ENCODE data around the gene ATF5.

ATF5 gene

DNA sequence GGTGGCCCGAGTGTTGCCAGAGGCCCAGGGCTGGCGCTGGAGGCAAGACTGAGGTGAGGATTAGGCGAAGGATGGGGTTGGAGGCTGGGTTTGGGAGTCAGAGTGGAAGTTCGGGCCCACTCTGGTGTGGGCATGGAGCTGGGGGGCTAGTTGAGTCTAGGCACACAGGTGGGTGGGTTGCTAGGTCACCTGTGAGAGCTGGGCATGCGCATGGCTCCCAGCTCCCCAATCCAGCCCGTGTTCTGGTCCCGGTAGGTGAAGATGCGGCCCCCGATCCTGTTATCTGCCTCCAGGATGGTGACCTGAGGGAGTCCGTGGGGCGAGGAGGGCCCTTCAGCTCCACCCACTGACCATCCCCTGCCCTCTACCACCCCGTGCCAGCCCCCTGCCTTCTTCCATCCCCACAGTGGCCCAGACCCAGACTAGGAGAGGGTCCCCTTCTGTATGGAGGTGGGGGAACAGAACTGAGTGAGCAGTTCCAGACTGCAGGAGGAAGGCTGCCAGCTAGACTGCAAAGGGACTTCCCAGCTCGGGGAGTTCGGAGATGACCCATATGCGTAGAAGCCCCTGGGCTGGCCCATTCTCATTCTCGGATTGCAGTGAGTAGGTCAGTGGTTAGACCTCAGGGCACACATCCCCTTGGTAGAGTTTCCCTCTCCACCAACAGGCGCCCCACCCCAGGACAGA is 34.0 kb upstream of the ATF5 start:
- DNase-seq (ENCODE audit: low spot score), result peak; percentile 25

DNA sequence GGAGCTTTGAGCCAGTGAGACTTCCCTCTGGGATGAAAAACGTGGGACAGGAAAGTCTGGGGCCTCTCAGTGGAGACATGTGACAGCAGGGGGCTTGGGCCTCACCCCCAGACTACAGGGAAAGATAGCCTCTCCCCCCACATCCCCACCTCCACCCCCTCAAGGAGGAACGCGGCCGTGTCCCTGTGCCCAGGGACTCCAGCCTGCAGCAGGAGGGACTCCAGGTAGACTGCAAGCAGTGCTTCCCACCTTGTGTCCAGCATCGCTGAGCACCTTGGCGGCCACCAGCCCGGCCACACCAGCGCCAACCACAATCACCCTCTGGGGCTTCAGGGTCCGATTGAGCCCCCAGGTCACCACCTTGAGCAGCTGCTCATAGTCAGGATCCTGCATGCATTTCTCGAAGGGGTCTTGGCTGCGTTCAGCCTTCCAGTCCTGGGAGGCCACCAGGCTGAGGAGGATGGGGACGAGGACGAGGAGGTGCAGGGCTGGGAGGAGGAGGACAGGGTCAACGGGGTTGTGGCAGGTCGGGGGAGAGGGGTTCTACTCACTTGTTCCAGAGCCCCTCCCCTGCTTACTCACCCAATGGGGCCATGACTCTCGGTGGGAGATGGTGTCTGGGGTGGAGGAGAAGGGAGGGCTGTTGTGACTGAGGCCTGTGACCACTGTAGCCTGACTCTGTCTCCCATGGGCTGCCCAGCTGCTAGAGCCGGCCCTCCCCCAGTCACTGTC is 33.3 kb upstream of the ATF5 start:
- DNase-seq (ENCODE audit: low spot score), result no peak

- peak; percentile 82 for DNase-seq (ENCODE audit: low spot score)
Observed at GRCh38 chr19:49896863-49897621, 32.0 kb upstream of the ATF5 start, which contains the start of gene IL4I1. Gene IL4I1 (minus strand): TSS chr19:49896887. CDS start chr19:49896160, 727 bp downstream.

DNA sequence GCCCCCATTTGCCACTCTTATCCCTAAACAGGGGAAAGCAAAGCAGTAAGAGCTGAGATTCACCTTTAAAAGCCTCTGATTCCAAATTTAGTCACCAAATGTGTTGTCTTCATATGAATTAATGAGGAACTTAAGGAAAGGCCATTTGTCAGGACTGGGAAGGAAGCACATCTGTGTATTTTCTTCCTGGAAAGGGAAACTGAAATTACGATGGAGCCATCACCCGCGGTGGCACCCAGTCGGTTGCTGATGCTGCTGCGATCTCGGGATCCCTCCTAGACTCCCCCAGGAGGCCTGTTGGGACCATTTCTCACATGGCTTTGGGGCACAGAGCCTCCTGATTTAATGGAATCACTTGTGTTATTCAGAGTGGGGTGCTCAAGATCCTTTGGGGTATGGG is 24.9 kb upstream of the ATF5 start:
- DNase-seq (ENCODE audit: low spot score), result no peak

- no peak for DNase-seq (ENCODE audit: low spot score)
Observed at GRCh38 chr19:49906879-49907564, 22.0 kb upstream of the ATF5 start.

DNA sequence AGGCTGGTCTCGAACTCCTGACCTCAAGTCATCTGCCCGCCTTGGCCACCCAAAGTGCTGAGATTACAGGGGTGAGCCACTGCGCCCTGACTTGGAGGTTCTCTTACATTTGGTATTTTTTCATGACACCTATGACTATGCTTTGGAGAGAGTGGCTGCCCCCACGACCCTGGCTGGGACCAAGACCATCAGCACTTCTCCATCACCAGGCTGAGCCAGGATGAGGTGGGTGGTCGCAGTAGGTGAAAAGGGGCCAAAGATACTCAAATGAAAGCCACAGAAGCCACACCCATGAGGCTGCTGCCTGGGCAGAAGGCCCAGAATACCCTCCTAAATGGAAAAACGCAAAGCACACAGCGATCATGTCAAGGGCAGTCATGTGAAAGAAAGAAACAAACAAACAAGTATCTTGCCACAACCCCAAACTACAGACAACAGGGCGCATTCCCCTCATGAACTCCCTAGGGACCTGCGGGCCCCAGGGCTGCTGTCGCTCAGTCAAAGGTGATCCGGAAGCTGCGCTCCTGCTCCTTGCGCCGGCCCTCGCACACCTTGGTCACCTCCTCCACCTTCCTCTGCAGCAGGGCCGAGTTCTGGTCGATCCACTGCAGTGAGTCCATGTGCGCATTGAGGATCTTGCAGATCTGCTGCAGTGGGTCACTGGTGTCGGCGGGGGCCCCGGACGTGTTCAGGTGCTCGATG is 21.1 kb upstream of the ATF5 start:
- DNase-seq (ENCODE audit: low spot score), result no peak

- no peak for DNase-seq (ENCODE audit: low spot score)
Observed at GRCh38 chr19:49908480-49909420, 20.3 kb upstream of the ATF5 start.

- no peak for DNase-seq (ENCODE audit: low spot score)
Observed at GRCh38 chr19:49910179-49910578, 18.8 kb upstream of the ATF5 start.

GRCh38 chr19:49911381-49912145 is 17.4 kb upstream of the ATF5 start:
- DNase-seq (ENCODE audit: low spot score), result peak; percentile 30

- DNase-seq (ENCODE audit: low spot score), result no peak
Observed at GRCh38 chr19:49912965-49913685, 15.9 kb upstream of the ATF5 start.

DNA sequence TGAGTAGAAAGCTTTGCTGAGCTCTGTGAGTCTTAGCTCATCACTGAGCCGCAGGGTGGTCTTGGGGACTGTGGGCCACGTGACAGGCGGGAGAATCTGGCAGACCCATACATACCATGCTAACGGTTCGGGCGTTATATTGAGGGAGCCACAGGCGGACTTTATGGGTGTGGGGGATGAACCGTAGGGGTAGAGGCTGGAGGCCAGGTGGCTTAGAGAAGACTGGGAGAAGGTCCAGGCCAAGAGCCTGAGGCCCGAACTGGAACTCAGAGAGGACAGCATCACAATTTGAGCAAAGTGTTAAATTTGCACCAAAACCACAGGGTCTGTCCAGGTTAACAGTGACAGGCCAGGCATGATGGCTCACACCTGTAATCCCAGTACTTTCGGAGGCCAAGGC is 15.3 kb upstream of the ATF5 start:
- no peak for DNase-seq (ENCODE audit: low spot score)

DNA sequence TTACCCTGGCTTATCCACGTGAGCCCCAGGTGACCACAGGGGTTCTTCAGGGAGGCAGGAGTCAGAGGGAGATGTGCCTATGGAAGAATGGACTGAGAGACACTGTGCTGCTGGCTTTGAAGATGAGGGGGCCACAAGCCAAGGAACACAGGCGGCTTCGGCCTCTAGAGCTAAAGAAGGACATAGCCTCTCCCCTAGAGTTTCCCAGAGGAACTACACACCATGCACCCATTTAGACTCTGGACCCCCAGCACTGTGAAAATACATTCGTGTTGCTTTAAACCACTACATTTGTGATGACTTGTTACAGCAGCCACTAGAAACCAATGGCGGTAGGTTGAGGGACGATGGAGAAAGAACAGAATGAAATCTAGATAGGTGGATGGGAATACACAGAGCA is 13.7 kb upstream of the ATF5 start:
- DNase-seq (ENCODE audit: low spot score), result no peak

DNA sequence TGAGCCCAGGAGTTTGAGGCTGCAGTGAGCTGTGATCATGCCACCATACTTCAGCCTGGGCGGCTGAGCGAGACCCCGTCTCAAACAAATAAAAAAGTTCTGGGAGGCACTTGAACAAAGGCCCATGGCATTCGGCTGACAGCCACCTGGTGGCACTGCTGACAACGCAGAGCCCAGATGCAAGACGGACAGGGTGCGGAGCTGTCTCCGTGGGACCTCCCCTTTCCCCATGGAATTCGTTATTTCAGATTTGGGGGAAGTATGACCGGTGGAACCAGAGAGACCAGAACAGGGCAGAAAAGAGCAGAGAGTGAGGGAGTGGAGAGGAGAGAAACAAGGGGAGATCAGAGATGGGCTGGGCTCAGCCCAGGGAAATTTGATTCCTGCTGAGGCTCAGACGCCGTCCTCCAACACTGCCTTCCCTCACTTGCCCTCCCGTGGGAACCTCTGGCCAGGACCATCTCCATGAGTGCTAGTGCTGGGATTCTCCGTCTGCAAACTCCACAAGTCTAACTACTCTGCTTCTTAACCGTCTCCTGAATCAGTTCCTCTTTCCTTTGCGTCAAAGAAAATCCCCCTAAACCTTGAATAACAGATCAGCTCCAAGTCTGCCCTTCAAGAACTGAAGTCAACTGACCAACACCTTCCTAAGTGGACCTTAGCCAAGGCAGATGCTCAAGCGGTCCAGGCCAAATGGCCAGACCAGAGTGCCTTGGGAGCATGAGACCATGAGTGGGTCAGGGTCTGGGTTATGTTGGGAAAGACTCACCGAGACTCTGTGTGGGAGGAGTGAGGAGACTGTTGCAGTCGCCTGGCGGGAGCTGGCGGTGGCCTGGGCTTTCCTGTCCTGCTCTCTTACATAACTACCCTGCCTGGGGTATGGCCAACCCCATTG is 11.9 kb upstream of the ATF5 start:
- no peak for DNase-seq (ENCODE audit: low spot score)

DNA sequence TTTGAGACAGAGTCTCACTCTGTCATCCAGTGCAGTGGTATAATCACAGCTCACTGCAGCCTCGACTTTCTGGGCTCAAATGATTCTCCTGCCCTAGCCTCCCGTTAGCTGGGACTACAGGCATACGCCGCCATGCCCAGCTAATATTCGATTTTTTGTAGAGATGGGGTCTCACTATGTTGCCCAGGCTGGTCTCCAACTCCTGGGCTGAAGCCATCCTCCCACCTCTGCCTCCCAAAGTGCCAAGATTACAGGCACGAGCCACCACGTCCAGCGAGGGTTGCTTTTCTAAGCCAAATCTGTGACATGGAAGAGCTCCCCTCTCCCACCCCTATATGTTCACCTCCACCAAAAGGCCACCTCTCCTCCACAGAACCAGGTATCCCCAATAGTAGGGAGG is 10.9 kb upstream of the ATF5 start:
- no peak for DNase-seq (ENCODE audit: low spot score)

GRCh38 chr19:49920624-49921363 is 8.2 kb upstream of the ATF5 start:
- DNase-seq (ENCODE audit: low spot score), result no peak

DNA sequence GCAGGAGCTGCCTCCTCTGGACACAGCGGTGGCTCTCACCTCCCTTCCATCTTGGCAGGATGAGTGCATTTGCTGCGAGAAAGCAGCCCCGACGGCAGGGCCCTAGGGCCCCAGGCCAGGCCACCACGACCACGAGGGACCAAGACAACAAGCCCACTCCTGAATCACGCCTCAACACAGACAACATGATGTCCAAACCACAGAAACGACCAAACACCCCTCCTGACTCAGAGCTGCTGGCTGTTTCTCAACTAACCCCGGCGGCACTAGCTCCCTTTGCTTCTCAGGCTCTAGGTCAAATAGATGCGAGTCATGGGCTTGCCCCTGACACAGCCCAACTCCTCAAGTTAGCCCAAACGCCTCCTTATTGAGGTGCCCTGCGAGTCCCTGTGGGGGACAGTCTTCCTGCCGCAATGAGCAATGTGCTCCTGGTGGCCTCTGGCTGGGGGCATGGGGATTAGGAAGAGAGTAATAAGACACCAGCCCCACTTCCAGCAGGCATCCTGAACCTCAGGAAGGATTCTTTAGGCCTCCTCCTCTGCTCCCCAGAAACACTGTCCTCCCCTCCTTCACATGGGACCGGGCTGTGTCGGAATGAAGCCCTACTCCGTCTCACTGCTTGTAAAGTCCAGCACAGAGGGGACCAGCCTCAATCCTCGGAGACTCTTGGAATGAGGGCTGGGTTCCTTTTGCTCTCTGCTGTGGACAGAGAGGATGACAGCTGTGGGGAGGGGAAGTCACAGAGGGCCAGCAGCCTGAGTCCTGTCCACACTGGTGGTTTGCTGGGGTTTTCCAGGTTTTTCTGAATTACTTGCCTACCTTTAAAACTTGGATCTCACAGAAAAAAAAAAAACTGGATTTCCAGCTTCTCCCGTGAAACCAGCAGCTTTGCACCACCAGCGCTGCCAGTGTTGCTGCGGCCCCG is 6.9 kb upstream of the ATF5 start:
- DNase-seq (ENCODE audit: low spot score), result no peak
